Measurements from ENCODE around the gene AFAP1.
A peak's percentile ranks its signal among the peaks of the same experiment; 100 is the strongest.

Gene AFAP1

GRCh38 chr4:7973545-7973981 is 33.9 kb upstream of the AFAP1 start (continued):
- TF ChIP-seq, protein P1, sequence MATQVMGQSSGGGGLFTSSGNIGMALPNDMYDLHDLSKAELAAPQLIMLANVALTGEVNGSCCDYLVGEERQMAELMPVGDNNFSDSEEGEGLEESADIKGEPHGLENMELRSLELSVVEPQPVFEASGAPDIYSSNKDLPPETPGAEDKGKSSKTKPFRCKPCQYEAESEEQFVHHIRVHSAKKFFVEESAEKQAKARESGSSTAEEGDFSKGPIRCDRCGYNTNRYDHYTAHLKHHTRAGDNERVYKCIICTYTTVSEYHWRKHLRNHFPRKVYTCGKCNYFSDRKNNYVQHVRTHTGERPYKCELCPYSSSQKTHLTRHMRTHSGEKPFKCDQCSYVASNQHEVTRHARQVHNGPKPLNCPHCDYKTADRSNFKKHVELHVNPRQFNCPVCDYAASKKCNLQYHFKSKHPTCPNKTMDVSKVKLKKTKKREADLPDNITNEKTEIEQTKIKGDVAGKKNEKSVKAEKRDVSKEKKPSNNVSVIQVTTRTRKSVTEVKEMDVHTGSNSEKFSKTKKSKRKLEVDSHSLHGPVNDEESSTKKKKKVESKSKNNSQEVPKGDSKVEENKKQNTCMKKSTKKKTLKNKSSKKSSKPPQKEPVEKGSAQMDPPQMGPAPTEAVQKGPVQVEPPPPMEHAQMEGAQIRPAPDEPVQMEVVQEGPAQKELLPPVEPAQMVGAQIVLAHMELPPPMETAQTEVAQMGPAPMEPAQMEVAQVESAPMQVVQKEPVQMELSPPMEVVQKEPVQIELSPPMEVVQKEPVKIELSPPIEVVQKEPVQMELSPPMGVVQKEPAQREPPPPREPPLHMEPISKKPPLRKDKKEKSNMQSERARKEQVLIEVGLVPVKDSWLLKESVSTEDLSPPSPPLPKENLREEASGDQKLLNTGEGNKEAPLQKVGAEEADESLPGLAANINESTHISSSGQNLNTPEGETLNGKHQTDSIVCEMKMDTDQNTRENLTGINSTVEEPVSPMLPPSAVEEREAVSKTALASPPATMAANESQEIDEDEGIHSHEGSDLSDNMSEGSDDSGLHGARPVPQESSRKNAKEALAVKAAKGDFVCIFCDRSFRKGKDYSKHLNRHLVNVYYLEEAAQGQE (tag by site-specific recombination; IDR thresholded peaks at IDR 0.05): no peak

- H3K4me3 ChIP-seq (ENCODE audit: low read depth, low read length): no peak overlapping the region
- no peaks in the 10 kb centered on the region for H3K9me3 ChIP-seq (ENCODE audit: control insufficient read depth, insufficient read depth, low read depth, low read length)
- ChIA-PET POLR2A (no interaction called here), CTCF (interaction anchor here (0.5 to 0.6 kb wide), 2 partner anchors 28 to 44 kb away, joined by 4 read pairs; no protein-coding TSS in a partner anchor)
- no peaks in the 10 kb centered on the region for H3K36me3 ChIP-seq (ENCODE audit: control insufficient read depth in 2 of 2, insufficient read depth in 1 of 2, low read length in 2 of 2)
- peak; percentile 74 for TF ChIP-seq ZIC2 (tag by site-specific recombination; IDR thresholded peaks at IDR 0.05)
- TF ChIP-seq, protein P2, sequence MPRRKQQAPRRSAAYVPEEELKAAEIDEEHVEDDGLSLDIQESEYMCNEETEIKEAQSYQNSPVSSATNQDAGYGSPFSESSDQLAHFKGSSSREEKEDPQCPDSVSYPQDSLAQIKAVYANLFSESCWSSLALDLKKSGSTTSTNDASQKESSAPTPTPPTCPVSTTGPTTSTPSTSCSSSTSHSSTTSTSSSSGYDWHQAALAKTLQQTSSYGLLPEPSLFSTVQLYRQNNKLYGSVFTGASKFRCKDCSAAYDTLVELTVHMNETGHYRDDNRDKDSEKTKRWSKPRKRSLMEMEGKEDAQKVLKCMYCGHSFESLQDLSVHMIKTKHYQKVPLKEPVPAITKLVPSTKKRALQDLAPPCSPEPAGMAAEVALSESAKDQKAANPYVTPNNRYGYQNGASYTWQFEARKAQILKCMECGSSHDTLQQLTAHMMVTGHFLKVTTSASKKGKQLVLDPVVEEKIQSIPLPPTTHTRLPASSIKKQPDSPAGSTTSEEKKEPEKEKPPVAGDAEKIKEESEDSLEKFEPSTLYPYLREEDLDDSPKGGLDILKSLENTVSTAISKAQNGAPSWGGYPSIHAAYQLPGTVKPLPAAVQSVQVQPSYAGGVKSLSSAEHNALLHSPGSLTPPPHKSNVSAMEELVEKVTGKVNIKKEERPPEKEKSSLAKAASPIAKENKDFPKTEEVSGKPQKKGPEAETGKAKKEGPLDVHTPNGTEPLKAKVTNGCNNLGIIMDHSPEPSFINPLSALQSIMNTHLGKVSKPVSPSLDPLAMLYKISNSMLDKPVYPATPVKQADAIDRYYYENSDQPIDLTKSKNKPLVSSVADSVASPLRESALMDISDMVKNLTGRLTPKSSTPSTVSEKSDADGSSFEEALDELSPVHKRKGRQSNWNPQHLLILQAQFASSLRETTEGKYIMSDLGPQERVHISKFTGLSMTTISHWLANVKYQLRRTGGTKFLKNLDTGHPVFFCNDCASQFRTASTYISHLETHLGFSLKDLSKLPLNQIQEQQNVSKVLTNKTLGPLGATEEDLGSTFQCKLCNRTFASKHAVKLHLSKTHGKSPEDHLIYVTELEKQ (tag by site-specific recombination; IDR thresholded peaks at IDR 0.05; ENCODE audit: borderline replicate concordance): no peak
- peak; percentile 54 for TF ChIP-seq GLIS1 (tag by site-specific recombination; IDR thresholded peaks at IDR 0.05)
- H3K27ac ChIP-seq (ENCODE audit: extremely low read depth, low read depth, low read length): no peak overlapping the region
- no peaks in the 10 kb centered on the region for H3K4me1 ChIP-seq (ENCODE audit: control insufficient read depth, insufficient read depth, low read length)
These were observed 32.3 kb upstream of the AFAP1 start for GRCh38 chr4:7971881-7972500.

- ChIA-PET CTCF (no interaction called here), POLR2A (no interaction called here)
- Histone ChIP-seq H3K36me3 (ENCODE audit: control insufficient read depth in 2 of 2, insufficient read depth in 1 of 2, low read length in 2 of 2) (no peaks in the 10 kb centered on the region), H3K27ac (ENCODE audit: extremely low read depth, low read depth, low read length) (no peak overlapping the region), H3K4me3 (ENCODE audit: low read depth, low read length) (no peak overlapping the region), H3K4me1 (ENCODE audit: control insufficient read depth, insufficient read depth, low read length) (no peaks in the 10 kb centered on the region), H3K9me3 (ENCODE audit: control insufficient read depth, insufficient read depth, low read depth, low read length) (no peaks in the 10 kb centered on the region)
- TF ChIP-seq ZNF701 (tag by site-specific recombination; IDR thresholded peaks at IDR 0.05) (no peak), ZIC2 (tag by site-specific recombination; IDR thresholded peaks at IDR 0.05) (peak; percentile 36; the same call in 1 of the 2 replicates)
These were observed 31.5 kb upstream of the AFAP1 start for GRCh38 chr4:7971159-7971631.

DNA sequence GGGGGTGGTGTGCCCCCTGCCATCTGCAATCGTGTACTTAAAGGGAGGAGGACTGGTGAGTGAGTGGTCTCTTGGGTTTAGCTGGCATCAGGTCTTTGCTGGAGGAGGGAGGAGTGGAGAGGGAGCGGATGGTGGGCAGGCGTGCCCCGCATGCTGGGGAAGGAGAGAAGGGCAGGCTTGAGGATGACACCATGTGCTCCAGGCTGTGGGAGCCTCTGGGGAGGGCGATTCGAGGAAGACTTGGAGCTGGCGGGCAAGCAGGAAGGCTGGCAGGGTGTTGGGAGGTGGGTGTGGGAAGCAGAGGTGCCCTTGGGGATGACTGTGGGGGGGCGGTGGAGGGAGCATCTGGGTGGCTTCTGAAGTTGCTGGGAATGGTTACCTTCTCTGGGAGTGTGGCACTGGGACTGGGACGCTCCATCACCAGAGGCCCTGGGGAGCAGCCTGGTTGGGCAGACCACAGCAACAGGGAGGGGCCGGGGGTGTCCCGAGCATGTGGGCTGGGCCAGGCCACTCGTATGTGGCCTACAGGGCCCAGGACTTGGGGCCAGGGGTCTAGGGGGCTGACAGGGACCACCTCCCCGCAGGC is 30.8 kb upstream of the AFAP1 start:
- Histone ChIP-seq H3K27ac (ENCODE audit: extremely low read depth, low read depth, low read length) (no peak overlapping the region), H3K9me3 (ENCODE audit: control insufficient read depth, insufficient read depth, low read depth, low read length) (no peaks in the 10 kb centered on the region), H3K36me3 (ENCODE audit: control insufficient read depth in 2 of 2, insufficient read depth in 1 of 2, low read length in 2 of 2) (no peaks in the 10 kb centered on the region), H3K4me1 (ENCODE audit: control insufficient read depth, insufficient read depth, low read length) (no peaks in the 10 kb centered on the region), H3K4me3 (ENCODE audit: low read depth, low read length) (no peak overlapping the region)
- CTCF ChIA-PET: no interaction called here
- POLR2A ChIA-PET: no interaction called here
- no peak for TF ChIP-seq ZNF670 (tag by site-specific recombination; IDR thresholded peaks at IDR 0.05; ENCODE audit: low read depth)
- no peak for TF ChIP-seq ZNF624 (tag by site-specific recombination; IDR thresholded peaks at IDR 0.05)
- TF ChIP-seq PRDM2 (tag by site-specific recombination; IDR thresholded peaks at IDR 0.05; ENCODE audit: borderline replicate concordance): no peak
- TF ChIP-seq ZNF791 (tag by site-specific recombination; IDR thresholded peaks at IDR 0.05): no peak
- no peak for TF ChIP-seq ZNF19 (tag by site-specific recombination; IDR thresholded peaks at IDR 0.05; ENCODE audit: low read depth)
- peak; percentile 50 for TF ChIP-seq EGR2 (tag by site-specific recombination; IDR thresholded peaks at IDR 0.05; ENCODE audit: low read depth)
- no peak for TF ChIP-seq ZNF239 (tag by site-specific recombination; IDR thresholded peaks at IDR 0.05)
- TF ChIP-seq ZFHX2 (tag by site-specific recombination; conservative IDR thresholded peaks at IDR 0.05): peak; percentile 50
- TF ChIP-seq ZNF37A (tag by site-specific recombination; IDR thresholded peaks at IDR 0.05): no peak
